Stomach (tissue), 9 donors: ENCODE data around the gene MLEC. TPM values are rescaled to one million over a fixed set of nuclear protein-coding genes. Genes with fewer than 3 reads are reported as not detected.

Source experiments
- DNase-seq, 2 donors: peaks; one replicate each; pipeline versions ENCODE4 v3.0.0 to v3.0.0-alpha.2; 2013 to 2019
- H3K27ac ChIP-seq, 5 donors: fragments of 200-600 bp in 4 of 5; sonication (generic) in 4 of 5; one replicate each; pipeline ENCODE4 v1.5.1; 2013 to 2019; ENCODE audit warnings: mild to moderate bottlenecking in 1 of 5, moderate library complexity in 1 of 5
- H3K27me3 ChIP-seq, 3 donors: fragments of 200-600 bp; sonication (generic); one replicate each; pipeline ENCODE4 v1.5.1; 2017 to 2019; ENCODE audit warnings: mixed run types in 1 of 3
- H3K36me3 ChIP-seq, 4 donors: fragments of 200-600 bp; sonication (generic); 1 replicate in 3 of 4; 2 replicates in 1 of 4; pipeline ENCODE4 v1.5.1; 2016 to 2019
- H3K4me1 ChIP-seq, 4 donors: fragments of 200-600 bp; sonication (generic); one replicate each; pipeline ENCODE4 v1.5.1; 2016 to 2019
- H3K4me3 ChIP-seq, 4 donors: fragments of 200-600 bp; sonication (generic) in 3 of 4; one replicate each; pipeline ENCODE4 v1.5.1; 2016 to 2019; ENCODE audit warnings: mild to moderate bottlenecking in 1 of 4
- H3K9me3 ChIP-seq, 4 donors: fragments of 200-600 bp; sonication (generic); one replicate each; pipeline ENCODE4 v1.5.1; 2016 to 2019
- CTCF ChIP-seq, 7 experiments: fragments of 450-650 bp in 4 of 7; fragments of 200-600 bp in 3 of 7; sonication (generic) in 3 of 7; IDR thresholded peaks; one replicate each; pipeline ENCODE4 v1.5.1; 2016 to 2019; ENCODE audit warnings: antibody characterized with exemption in 7 of 7, control low read depth in 2 of 7, mild to moderate bottlenecking in 1 of 7
- EP300 ChIP-seq: sonication (generic); formaldehyde crosslinking; IDR thresholded peaks from one replicate; pipeline ENCODE4 v1.6.1; 2017; ENCODE audit warnings: antibody characterized with exemption
- POLR2A ChIP-seq, 4 donors: fragments of 450-650 bp; IDR thresholded peaks; one replicate each; pipeline ENCODE4 v1.6.1; 2016; ENCODE audit warnings: antibody characterized with exemption in 4 of 4, control low read depth in 2 of 4, mild to moderate bottlenecking in 1 of 4, moderate library complexity in 1 of 4
- POLR2AphosphoS5 ChIP-seq, 3 donors: sonication (generic); formaldehyde crosslinking; IDR thresholded peaks; one replicate each; pipeline ENCODE4 v1.6.1; 2016; ENCODE audit warnings: antibody characterized with exemption in 3 of 3
- WGBS, 5 donors: extraction: QIAGEN DNeasy Blood & Tissue Kit in 3 of 5; methylation state at CpG; one replicate each; pipeline versions ENCODE4 v1.1.5 to v1.1.7; 2013 to 2018; 5-methylcytosine and 5-hydroxymethylcytosine counted together
- intact Hi-C: fragments of 100-400 bp; cut with DNase I; formaldehyde crosslinking; loops from one replicate; pipeline ENCODE4 v1.15.1; 2023; ENCODE audit warnings: low total_unique reads
- polyA plus RNA-seq, 3 donors: library from polyadenylated mRNA; stranded (reverse); fragments of 200-250 nt; gene quantifications; one replicate each; pipeline ENCODE4 v1.2.3, GENCODE V29; 2013
- total RNA-seq, 5 donors: library from RNA; depleted of rRNA; stranded (reverse); fragments of >200 nt; gene quantifications; one replicate each; pipeline versions ENCODE4 v1.1.0 to v1.2.3, GENCODE V29; 2014 to 2016
- donor health status: healthy with polysubstance abuse.
- donor health status: Bipolar disorder and iron deficiency.
- donor health status: healthy.

MLEC gene
- total and polyA plus RNA-seq, 8 donors = 15.1 to 1,695 (median 45.0) TPM

- H3K27me3 ChIP-seq = no peaks in the 10 kb centered on the region
- H3K9me3 ChIP-seq = no peaks in the 10 kb centered on the region
- H3K4me3 ChIP-seq = peak overlapping the region; percentile 69 to 99 (median 90)
- H3K4me1 ChIP-seq = peaks cover 47 to 61% (median 55%) of the 10 kb centered on the region in 4 donors
- TF ChIP-seq POLR2A (IDR thresholded peaks at IDR 0.05) = no peak
- TF ChIP-seq CTCF (IDR thresholded peaks at IDR 0.05) = no peak
- TF ChIP-seq EP300 = no peak
- TF ChIP-seq POLR2AphosphoS5 (IDR thresholded peaks at IDR 0.05) = no peak
- peak in 1 of 2 donors; percentile 63 for DNase-seq
- H3K27ac ChIP-seq = peak overlapping the region; percentile 88 to 96 (median 94)
- intact Hi-C loops = no loop called here
- WGBS, 5 donors = 0 to 1% (median 0%) methylated on average over 20 to 31 of the region's 31 CpGs
- no peaks in the 10 kb centered on the region for H3K36me3 ChIP-seq
Measured at GRCh38 chr12:120687578-120688289, 785 bp downstream of the MLEC start.

- Histone ChIP-seq H3K36me3 (peaks cover 0 to 9% (median 1%) of the 10 kb centered on the region in 4 donors), H3K4me1 (peaks cover 47 to 67% (median 62%) of the 10 kb centered on the region in 4 donors), H3K27ac (peak overlapping the region; percentile 65 to 96 (median 89)), H3K27me3 (no peaks in the 10 kb centered on the region), H3K9me3 (no peaks in the 10 kb centered on the region), H3K4me3 (peak overlapping the region; percentile 69 to 99 (median 90))
- peak in 1 of 2 donors; percentile 53 for DNase-seq
- intact Hi-C loops = no loop called here
- 7 to 23% (median 10%) methylated on average over 6 of the region's 6 CpGs for WGBS, 5 donors
- TF ChIP-seq POLR2A (IDR thresholded peaks at IDR 0.05) (no peak), EP300 (no peak), CTCF (IDR thresholded peaks at IDR 0.05) (no peak), POLR2AphosphoS5 (IDR thresholded peaks at IDR 0.05) (no peak)
Measured at GRCh38 chr12:120688527-120689071, 1.6 kb downstream of the MLEC start.

GRCh38 chr12:120689397-120690082 lies 2.6 kb downstream of the MLEC start:
- Histone ChIP-seq H3K27ac (peak overlapping the region; percentile 12 to 96 (median 88)), H3K9me3 (no peaks in the 10 kb centered on the region), H3K36me3 (peaks cover 6 to 18% (median 11%) of the 10 kb centered on the region in 4 donors), H3K27me3 (no peaks in the 10 kb centered on the region), H3K4me3 (peak overlapping the region; percentile 69 to 99 (median 90)), H3K4me1 (peaks cover 47 to 68% (median 62%) of the 10 kb centered on the region in 4 donors)
- TF ChIP-seq EP300 = no peak
- no peak for TF ChIP-seq POLR2A (IDR thresholded peaks at IDR 0.05)
- no peak for TF ChIP-seq CTCF (IDR thresholded peaks at IDR 0.05)
- TF ChIP-seq POLR2AphosphoS5 (IDR thresholded peaks at IDR 0.05) = no peak
- WGBS, 5 donors = 17 to 53% (median 28%) methylated on average over 6 of the region's 6 CpGs
- DNase-seq = peak in 1 of 2 donors; percentile 54
- intact Hi-C loops = no loop called here

- Histone ChIP-seq H3K4me3 (no peak overlapping the region), H3K9me3 (no peaks in the 10 kb centered on the region), H3K4me1 (peaks cover 47 to 68% (median 62%) of the 10 kb centered on the region in 4 donors), H3K27me3 (no peaks in the 10 kb centered on the region), H3K27ac (no peak overlapping the region), H3K36me3 (peaks cover 11 to 23% (median 16%) of the 10 kb centered on the region in 4 donors)
- TF ChIP-seq CTCF (IDR thresholded peaks at IDR 0.05) (no peak), EP300 (no peak), POLR2AphosphoS5 (IDR thresholded peaks at IDR 0.05) (no peak), POLR2A (IDR thresholded peaks at IDR 0.05) (no peak)
- intact Hi-C loops = no loop called here
- WGBS, 5 donors = 67 to 88% (median 76%) methylated on average over 2 of the region's 2 CpGs
- DNase-seq = no peak
Measured at GRCh38 chr12:120690083-120690450, 3.1 kb downstream of the MLEC start.
